HG03457 (cell line): ENCODE results near the gene RNF144A.
"Not testable (repeated sequence)": the region's sequence is repeated elsewhere in the genome, so short reads cannot be mapped to it uniquely, and the experiment has no call there.

Source experiments
- ATAC-seq: cut with Tn5 transposase; IDR thresholded peaks from one replicate; pipeline ENCODE4 v1.9.1; 2021; ENCODE audit warnings: moderate number of reproducible peaks; ENCODE audit not compliant: unreplicated experiment

Gene RNF144A

GRCh38 chr2:6927753-6928152, 10.5 kb downstream of the RNF144A start:
- no peak for ATAC-seq

DNA sequence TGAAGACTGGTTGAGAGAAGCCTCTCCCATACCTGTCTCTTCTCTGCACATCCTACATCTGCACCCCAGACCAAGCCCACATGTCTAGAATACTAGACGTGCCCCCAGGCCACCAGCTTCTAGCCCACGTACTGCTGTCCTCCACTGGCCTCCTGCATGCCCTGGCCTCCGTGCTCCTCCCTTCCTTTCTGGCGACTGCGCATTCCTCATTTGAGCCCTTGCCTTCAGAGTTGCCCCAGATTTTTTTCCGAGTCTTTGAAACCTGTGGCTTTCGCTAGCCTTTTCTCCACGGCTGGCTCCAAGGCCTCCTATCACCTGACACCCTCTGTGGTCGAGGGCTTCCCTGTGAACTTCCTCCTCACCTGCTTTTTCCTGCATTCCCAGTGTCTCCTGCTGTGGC, 11.2 kb downstream of the RNF144A start:
- ATAC-seq: no peak

- no peak for ATAC-seq
These were observed 12.1 kb downstream of the RNF144A start for GRCh38 chr2:6929196-6929819.

- no peak for ATAC-seq
These were observed 13.9 kb downstream of the RNF144A start for GRCh38 chr2:6930923-6931647.

GRCh38 chr2:6931753-6932152, 14.5 kb downstream of the RNF144A start:
- ATAC-seq: no peak

DNA sequence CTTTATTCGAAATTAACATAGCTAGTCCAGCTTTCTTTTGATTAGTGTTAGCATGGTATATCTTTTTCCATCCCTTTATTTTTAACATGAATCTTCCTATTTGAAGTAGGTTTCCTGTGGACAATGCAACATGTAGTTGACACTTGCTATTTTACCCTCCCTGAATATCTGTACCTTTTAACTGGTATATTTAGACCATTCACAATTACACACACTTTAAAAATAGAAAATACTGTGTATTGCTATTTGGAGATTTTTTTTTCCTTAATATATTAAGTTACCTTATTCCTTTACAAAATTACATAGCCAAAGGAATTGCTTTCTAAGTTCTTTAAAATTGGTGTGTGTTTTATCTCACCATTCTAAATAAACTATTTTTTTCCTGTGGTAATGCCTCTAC, 15.0 kb downstream of the RNF144A start:
- ATAC-seq: no peak

DNA sequence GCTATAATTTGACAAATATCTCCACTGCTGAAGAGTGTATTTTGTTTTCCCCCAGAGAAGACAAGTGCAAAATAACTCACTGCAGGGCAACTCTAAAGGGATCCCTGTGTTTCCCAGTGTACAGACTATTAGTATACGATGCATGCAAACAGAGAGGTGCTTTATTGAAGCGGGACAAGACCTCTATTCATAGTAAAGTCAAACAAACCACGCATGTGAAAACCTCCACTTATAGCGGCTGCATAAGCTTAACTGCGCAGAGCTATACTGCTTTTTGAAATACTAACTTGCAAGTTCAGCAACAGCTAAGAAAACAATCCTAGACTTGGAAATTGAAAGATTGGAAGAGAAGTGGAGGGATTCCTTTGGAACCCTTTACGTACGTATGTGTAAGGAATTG, 15.6 kb downstream of the RNF144A start:
- no peak for ATAC-seq

GRCh38 chr2:6933911-6934310, 16.7 kb downstream of the RNF144A start:
- no peak for ATAC-seq

- no peak for ATAC-seq
These were observed 17.1 kb downstream of the RNF144A start for GRCh38 chr2:6934345-6934744.

DNA sequence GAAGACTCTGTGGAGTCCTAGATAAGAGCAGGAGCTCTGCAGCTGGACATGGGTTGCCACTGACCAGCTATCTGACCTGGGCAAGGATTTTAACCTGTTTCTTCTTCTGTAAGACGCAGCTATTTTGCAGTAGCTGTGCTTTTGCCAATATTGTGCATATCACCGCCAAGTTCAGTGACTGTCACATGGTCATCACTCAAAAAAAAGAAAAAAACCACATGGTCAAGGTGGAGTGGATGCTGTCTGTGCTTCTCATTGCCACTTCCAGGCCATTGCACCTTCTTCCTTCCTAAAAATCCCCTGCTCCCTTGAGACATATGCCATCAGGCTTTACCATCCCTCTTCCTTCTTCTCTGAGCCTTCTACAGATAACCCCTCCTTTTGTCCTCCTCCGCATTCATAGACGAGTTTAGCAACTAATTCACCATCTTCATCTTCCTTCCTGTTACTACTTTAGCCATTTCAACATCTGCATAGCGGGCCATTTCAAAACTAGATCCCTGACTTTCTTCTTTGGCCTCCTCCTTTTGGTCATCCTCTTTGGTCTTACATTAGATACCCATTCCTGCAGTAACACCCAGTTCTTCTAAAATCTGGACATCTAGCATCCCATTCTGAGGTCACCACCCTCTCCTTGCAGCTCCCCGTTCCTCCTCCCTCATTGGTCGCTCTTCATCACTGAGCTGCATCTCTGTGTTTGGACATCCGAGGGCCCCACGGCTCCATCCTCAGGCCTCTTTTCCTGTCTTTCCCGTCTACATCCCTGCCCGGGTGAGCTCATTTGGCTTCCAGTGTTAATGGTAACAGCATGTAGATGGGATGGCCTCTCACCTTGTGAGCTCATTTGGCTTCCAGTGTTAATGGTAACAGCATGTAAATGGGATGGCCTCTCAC, 17.8 kb downstream of the RNF144A start:
- no peak for ATAC-seq

DNA sequence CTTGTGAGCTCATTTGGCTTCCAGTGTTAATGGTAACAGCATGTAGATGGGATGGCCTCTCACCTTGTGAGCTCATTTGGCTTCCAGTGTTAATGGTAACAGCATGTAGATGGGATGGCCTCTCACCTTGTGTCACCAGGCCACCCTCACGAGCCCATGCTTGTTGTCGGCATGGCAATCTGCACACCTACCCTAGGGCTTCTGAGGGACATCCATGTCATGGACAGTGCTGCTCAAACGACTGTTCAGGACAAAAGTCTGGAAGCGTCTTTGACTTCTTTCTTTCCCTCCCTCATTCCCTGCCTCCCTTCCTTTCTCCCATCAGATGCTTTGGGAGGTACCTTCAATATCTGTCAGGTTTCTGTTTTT, 18.4 kb downstream of the RNF144A start:
- not testable (repeated sequence) for ATAC-seq

GRCh38 chr2:6937157-6937556, 19.9 kb downstream of the RNF144A start:
- no peak for ATAC-seq

DNA sequence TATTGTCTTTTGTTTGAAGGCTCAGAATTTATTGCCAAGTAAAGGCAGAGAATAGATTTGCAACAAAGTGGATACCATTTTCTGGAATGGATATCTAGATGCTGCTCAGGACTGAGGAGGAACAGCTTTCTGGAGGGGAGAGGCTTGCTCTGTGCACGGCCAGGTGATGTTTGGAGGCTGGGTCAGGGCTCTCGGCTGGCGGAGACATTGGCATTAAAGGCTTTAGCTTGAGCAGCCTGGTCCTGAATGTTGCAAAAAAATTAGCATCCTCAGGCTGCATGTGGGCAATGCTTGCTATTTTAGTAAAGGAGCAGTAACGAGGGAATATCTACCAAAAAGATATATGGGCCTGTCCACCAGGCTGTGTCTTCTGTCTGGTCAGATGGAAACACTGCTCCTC, 20.4 kb downstream of the RNF144A start:
- ATAC-seq: no peak

DNA sequence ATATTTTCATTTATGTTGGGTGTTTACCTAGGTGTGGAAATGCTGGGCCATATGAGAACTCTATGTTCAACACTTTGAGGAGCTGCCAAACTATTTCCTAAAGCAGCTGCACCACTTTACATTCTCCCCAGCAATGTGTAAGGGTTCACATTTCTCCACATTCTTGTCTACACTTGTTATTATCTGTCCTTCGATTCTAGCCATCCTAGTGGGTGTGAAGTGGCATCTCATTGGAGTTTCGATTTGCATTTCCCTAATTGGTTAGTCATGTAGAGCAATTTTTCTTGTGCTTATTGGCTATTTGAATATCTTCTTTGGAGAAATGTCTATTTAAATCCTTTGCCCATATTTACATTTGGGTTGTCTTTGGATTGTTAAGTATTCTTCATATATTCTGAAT, 21.9 kb downstream of the RNF144A start:
- no peak for ATAC-seq

GRCh38 chr2:6940820-6941219, 23.6 kb downstream of the RNF144A start:
- no peak for ATAC-seq

DNA sequence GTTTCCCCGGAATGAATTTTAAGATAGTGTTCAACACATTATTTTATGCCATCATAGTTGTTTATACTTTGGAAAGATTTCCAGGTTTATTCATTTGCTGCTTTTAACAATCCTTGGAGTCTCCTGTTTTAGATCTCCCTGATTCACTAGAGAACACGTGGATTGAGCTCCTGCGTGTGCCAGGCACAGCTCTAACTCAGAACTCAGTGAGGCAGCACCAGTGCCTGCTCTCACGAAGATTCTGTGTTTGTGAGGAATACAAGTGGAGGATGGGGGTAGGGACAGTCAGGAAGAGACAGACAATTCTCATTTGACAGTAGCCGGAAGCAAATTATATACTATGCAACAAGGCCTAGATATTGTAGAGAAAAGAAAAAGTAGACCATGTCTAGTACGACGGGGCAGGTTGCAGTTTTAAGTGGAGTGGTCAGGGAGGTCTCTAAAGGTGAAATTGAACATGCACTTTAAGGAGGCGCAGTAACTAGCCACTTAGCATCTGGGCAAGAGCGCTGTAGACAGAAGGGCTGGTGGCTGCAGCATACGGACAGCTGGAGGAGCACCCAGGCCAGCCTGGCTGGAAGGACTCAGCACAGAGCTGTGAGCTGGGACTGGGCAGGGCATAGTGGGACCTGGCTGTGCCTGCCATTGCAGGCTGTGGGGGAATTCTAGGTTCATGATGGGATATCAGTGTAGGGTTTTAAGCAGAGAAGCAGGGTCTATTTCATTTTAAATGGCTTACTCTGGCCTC, 24.3 kb downstream of the RNF144A start:
- no peak for ATAC-seq

GRCh38 chr2:6942848-6943247, 25.6 kb downstream of the RNF144A start:
- ATAC-seq: no peak

- ATAC-seq: no peak
These were observed 26.3 kb downstream of the RNF144A start for GRCh38 chr2:6943523-6943922.

GRCh38 chr2:6943971-6944370, 26.8 kb downstream of the RNF144A start:
- no peak for ATAC-seq

DNA sequence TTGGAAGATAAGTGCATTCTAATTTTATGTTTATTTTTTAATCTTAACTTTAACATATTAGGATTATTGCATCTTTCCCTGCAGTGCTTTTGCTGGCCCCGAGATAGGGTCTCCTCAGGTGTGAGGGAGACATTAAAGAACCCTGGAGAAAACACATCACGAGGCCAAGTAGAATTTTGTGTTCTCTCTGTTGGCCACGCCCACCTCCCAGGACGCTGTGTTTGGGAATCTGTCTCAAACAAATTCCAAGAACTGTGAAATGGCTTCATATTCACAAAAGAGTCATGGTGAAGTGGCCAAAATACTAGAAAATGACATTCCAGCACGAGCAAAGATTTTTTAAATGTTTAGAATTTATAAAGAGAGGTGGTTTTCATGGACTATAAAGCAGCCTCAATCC, 27.3 kb downstream of the RNF144A start:
- ATAC-seq: no peak
